Mesodermal cell (in vitro differentiated cells): ENCODE measurements around the gene CES2.

Experiments used
- H3K27ac ChIP-seq: 2 replicates; pipeline ENCODE4 v1.7.0; 2013; ENCODE audit warnings: mild to moderate bottlenecking, low read depth, low read length, moderate library complexity; ENCODE audit not compliant: severe bottlenecking
- H3K36me3 ChIP-seq: 2 replicates; pipeline ENCODE4 v1.7.1; 2013; ENCODE audit warnings: mild to moderate bottlenecking, low read length, moderate library complexity; ENCODE audit not compliant: control insufficient read depth, insufficient read depth
- H3K4me1 ChIP-seq: one replicate; pipeline ENCODE4 v1.7.1; 2013; ENCODE audit warnings: mild to moderate bottlenecking, low read length; ENCODE audit not compliant: insufficient read depth, control insufficient read depth, poor library complexity, severe bottlenecking
- H3K4me3 ChIP-seq: 2 replicates; pipeline ENCODE4 v1.7.0; 2013; ENCODE audit warnings: low read length, control low read depth, mild to moderate bottlenecking; ENCODE audit not compliant: insufficient read depth, poor library complexity, severe bottlenecking; ENCODE audit errors: extremely low read depth
- H3K9me3 ChIP-seq: 2 replicates; pipeline ENCODE4 v1.7.1; 2013; ENCODE audit warnings: mild to moderate bottlenecking, low read length, moderate library complexity; ENCODE audit not compliant: control insufficient read depth
- WGBS, 2 experiments: methylation state at CpG; one replicate each; pipeline ENCODE4 v1.1.5; 2013; ENCODE audit warnings: missing lambda C conversion rate in 2 of 2; ENCODE audit not compliant: insufficient coverage in 2 of 2; 5-methylcytosine and 5-hydroxymethylcytosine counted together

CES2 gene

GRCh38 chr16:66919569-66920298 lies 15.6 kb upstream of the CES2 start:
- no peaks in the 10 kb centered on the region for H3K36me3 ChIP-seq
- H3K9me3 ChIP-seq = no peaks in the 10 kb centered on the region
- no peak overlapping the region for H3K27ac ChIP-seq
- WGBS, 2 experiments = 74 to 89% methylated on average over 2 to 3 of the region's 5 CpGs
- H3K4me1 ChIP-seq = peaks cover 4% of the 10 kb centered on the region
- H3K4me3 ChIP-seq = no peak overlapping the region

GRCh38 chr16:66920299-66920590 lies 15.1 kb upstream of the CES2 start:
- peaks cover 4% of the 10 kb centered on the region for H3K4me1 ChIP-seq
- H3K27ac ChIP-seq = no peak overlapping the region
- H3K9me3 ChIP-seq = no peaks in the 10 kb centered on the region
- H3K36me3 ChIP-seq = no peaks in the 10 kb centered on the region
- H3K4me3 ChIP-seq = no peak overlapping the region
- WGBS, 2 experiments = 68% methylated on average over 2 of the region's 2 CpGs; no CpG with 5 or more reads in 1 of the 2 experiments

GRCh38 chr16:66920924-66921680 lies 14.2 kb upstream of the CES2 start:
- Histone ChIP-seq H3K4me1 (peaks cover 4% of the 10 kb centered on the region), H3K9me3 (no peaks in the 10 kb centered on the region), H3K4me3 (no peak overlapping the region), H3K36me3 (no peaks in the 10 kb centered on the region), H3K27ac (no peak overlapping the region)
- 73 to 91% methylated on average over 3 to 7 of the region's 9 CpGs for WGBS, 2 experiments

- peaks cover 7% of the 10 kb centered on the region for H3K4me1 ChIP-seq
- H3K36me3 ChIP-seq = no peaks in the 10 kb centered on the region
- no peak overlapping the region for H3K27ac ChIP-seq
- H3K4me3 ChIP-seq = no peak overlapping the region
- WGBS, 2 experiments = 89 to 94% methylated on average over 31 to 42 of the region's 42 CpGs
- no peaks in the 10 kb centered on the region for H3K9me3 ChIP-seq
Measured at GRCh38 chr16:66921729-66922450, 13.4 kb upstream of the CES2 start.

- Histone ChIP-seq H3K4me3 (no peak overlapping the region), H3K4me1 (peaks cover 9% of the 10 kb centered on the region), H3K36me3 (no peaks in the 10 kb centered on the region), H3K9me3 (no peaks in the 10 kb centered on the region), H3K27ac (no peak overlapping the region)
- 84 to 88% methylated on average over 15 to 16 of the region's 18 CpGs for WGBS, 2 experiments
Measured at GRCh38 chr16:66923247-66923731, 12.0 kb upstream of the CES2 start.

- peaks cover 9% of the 10 kb centered on the region for H3K4me1 ChIP-seq
- H3K9me3 ChIP-seq = no peaks in the 10 kb centered on the region
- H3K27ac ChIP-seq = no peak overlapping the region
- WGBS, 2 experiments = 97 to 100% methylated on average over 2 of the region's 3 CpGs
- H3K4me3 ChIP-seq = no peak overlapping the region
- H3K36me3 ChIP-seq = no peaks in the 10 kb centered on the region
Measured at GRCh38 chr16:66923866-66924265, 11.4 kb upstream of the CES2 start.

GRCh38 chr16:66924527-66925321 lies 10.6 kb upstream of the CES2 start:
- peaks cover 9% of the 10 kb centered on the region for H3K4me1 ChIP-seq
- H3K27ac ChIP-seq = no peak overlapping the region
- H3K4me3 ChIP-seq = peak overlapping the region; percentile 20
- 6% methylated on average over 62 to 68 of the region's 72 CpGs for WGBS, 2 experiments
- H3K9me3 ChIP-seq = no peaks in the 10 kb centered on the region
- H3K36me3 ChIP-seq = no peaks in the 10 kb centered on the region

GRCh38 chr16:66925322-66925840 lies 9.9 kb upstream of the CES2 start, which contains the start of gene RRAD:
Gene RRAD (minus strand): TSS chr16:66925535. CDS start chr16:66925179, 356 bp downstream.
- WGBS, 2 experiments = 8% methylated on average over 20 to 26 of the region's 42 CpGs
- Histone ChIP-seq H3K4me3 (peak within 1 kb of the TSS; percentile 20), H3K9me3 (no peaks in the 10 kb centered on the region), H3K4me1 (peaks cover 5% of the 10 kb centered on the region), H3K36me3 (peaks cover 2% of the 10 kb centered on the region), H3K27ac (no peak within 1 kb of the TSS)

- no peak overlapping the region for H3K4me3 ChIP-seq
- no peaks in the 10 kb centered on the region for H3K9me3 ChIP-seq
- 84% methylated on average over 4 to 5 of the region's 5 CpGs for WGBS, 2 experiments
- peaks cover 3% of the 10 kb centered on the region for H3K36me3 ChIP-seq
- no peak overlapping the region for H3K27ac ChIP-seq
- peaks cover 5% of the 10 kb centered on the region for H3K4me1 ChIP-seq
Measured at GRCh38 chr16:66926171-66926947, 9.0 kb upstream of the CES2 start.
